Ovary (tissue), 9 donors: ENCODE data around the gene UBXN2A. TPM values are rescaled to one million over a fixed set of nuclear protein-coding genes. Genes with fewer than 3 reads are reported as not detected.

Experiments
- DNase-seq, 5 donors: peaks; one replicate each; pipeline ENCODE4 v3.0.0-alpha.2; 2019 to 2020
- H3K27ac ChIP-seq, 2 donors: fragments of 200-600 bp; one replicate each; pipeline versions ENCODE4 v1.5.1 to v1.8.0; 2019 to 2022
- H3K27me3 ChIP-seq: fragments of 200-600 bp; one replicate; pipeline ENCODE4 v1.8.0; 2022
- H3K36me3 ChIP-seq: fragments of 200-600 bp; sonication (generic); one replicate; pipeline ENCODE4 v1.5.1; 2019
- H3K4me1 ChIP-seq: one replicate; pipeline ENCODE4 v1.8.1; 2013; ENCODE audit warnings: mild to moderate bottlenecking, moderate library complexity; ENCODE audit not compliant: insufficient read depth
- H3K4me3 ChIP-seq: fragments of 200-600 bp; sonication (generic); one replicate; pipeline ENCODE4 v1.5.1; 2017
- H3K9me3 ChIP-seq, 2 donors: fragments of 200-600 bp in 1 of 2; sonication (generic) in 1 of 2; one replicate each; pipeline versions ENCODE4 v1.5.1 to v1.8.1; 2013 to 2019; ENCODE audit warnings: mild to moderate bottlenecking in 1 of 2, moderate library complexity in 1 of 2
- CTCF ChIP-seq, 3 donors: fragments of 450-650 bp in 2 of 3; fragments of 200-600 bp in 1 of 3; IDR thresholded peaks; one replicate each; pipeline versions ENCODE4 v1.5.1 to v1.8.0; 2016 to 2022; ENCODE audit warnings: antibody characterized with exemption in 3 of 3, mild to moderate bottlenecking in 1 of 3
- EP300 ChIP-seq: sonication (generic); formaldehyde crosslinking; IDR thresholded peaks from one replicate; pipeline ENCODE4 v1.6.1; 2017; ENCODE audit warnings: antibody characterized with exemption
- POLR2A ChIP-seq: fragments of 450-650 bp; IDR thresholded peaks from one replicate; pipeline ENCODE4 v1.6.1; 2017; ENCODE audit warnings: antibody characterized with exemption, mild to moderate bottlenecking, moderate library complexity
- WGBS, 3 donors: extraction: QIAGEN DNeasy Blood & Tissue Kit in 1 of 3; methylation state at CpG; one replicate each; pipeline versions ENCODE4 v1.1.5 to v1.1.7; 2013 to 2017; 5-methylcytosine and 5-hydroxymethylcytosine counted together
- intact Hi-C, 4 donors: fragments of 100-400 bp; cut with DNase I; formaldehyde crosslinking; loops; one replicate each; pipeline versions ENCODE4 v1.11.0 to v1.15.1; 2022 to 2023
- polyA plus RNA-seq, 2 donors: library from polyadenylated mRNA; stranded (reverse); fragments of 200-250 nt in 1 of 2; fragments of 350-450 nt in 1 of 2; fragmentation: Illumina TruSeq in 1 of 2; extraction: RNeasy Lipid Tissue Mini Kit (QIAGEN cat#74804) in 1 of 2; gene quantifications; one replicate each; pipeline ENCODE4 v1.2.3, GENCODE V29; 2013 to 2014
- total RNA-seq, 7 donors: library from RNA; depleted of rRNA in 2 of 7; stranded (reverse); fragments of >200 nt in 2 of 7; fragmentation: NEBNext Ultra II Directional in 3 of 7; extraction: Animal tissue kit (Norgen Biotek cat#: 25700) in 3 of 7; gene quantifications; one replicate each; pipeline versions ENCODE4 v1.1.0 to v1.2.4, GENCODE V29; 2016 to 2023
- donor health status: DM: no; HTN: no; CAD: no; lungs with moderate emphysema.
- donor health status: DM: no; HTN: no; CAD: no.
- donor health status: Bipolar disorder and iron deficiency.
- donor health status: DM: yes; HTN: yes; CAD: no.
- donor health status: DM: no; HTN: no; CAD: no.
- donor health status: DM: yes; HTN: yes; CAD: no.

The UBXN2A gene
- total and polyA plus RNA-seq, 9 donors: 6.0 to 16.3 (median 14.0) TPM

DNA sequence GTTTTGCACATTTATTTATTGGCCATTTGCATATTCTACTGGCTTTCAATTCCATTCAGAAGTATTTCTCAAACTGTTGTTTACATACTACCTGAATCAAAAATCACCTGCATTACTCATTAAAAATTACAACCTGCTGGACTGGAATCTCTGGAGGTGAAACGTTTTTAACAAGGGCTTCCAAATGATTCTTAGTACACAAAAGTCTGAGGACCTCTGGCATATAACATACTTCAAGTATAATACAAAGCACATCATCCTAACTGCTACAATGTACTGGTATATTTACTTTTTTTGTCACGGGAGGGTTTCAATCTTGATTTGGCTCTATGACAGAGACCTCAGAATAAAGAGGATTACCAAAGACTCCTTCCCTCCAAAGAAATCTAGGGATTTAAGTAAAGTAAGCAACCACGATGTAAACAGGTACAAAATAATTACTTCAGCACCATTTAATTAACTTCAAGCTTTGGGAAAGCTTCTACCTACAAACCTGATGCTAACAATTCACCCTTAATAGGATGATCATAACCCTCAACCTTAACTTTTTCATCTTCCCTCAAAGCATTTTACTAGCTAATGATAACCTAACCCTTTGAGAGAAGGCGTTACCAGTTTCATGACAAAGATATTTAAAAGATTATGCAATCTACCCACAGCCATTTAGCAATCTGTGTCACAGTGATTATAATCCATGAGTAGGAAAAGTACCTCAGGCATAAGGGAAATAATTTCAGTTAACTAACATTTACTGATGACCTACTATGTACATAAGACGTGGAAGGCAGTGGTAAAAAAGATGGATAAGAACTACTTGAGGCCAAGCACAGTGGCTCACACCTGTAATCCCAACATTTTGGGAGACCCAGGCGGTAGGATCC lies 38.1 kb upstream of the UBXN2A start:
- Histone ChIP-seq H3K36me3 (no peaks in the 10 kb centered on the region), H3K9me3 (no peaks in the 10 kb centered on the region), H3K4me3 (no peak overlapping the region), H3K27me3 (no peaks in the 10 kb centered on the region), H3K4me1 (no peaks in the 10 kb centered on the region), H3K27ac (no peak overlapping the region)
- TF ChIP-seq POLR2A (no peak), EP300 (no peak), CTCF (IDR thresholded peaks at IDR 0.05) (no peak)
- intact Hi-C loops: no loop called here
- DNase-seq: no peak
- 81 to 84% (median 82%) methylated on average over 6 of the region's 6 CpGs for WGBS, 3 donors

GRCh38 chr2:23903034-23903433 lies 37.2 kb upstream of the UBXN2A start:
- Histone ChIP-seq H3K36me3 (no peaks in the 10 kb centered on the region), H3K27me3 (no peaks in the 10 kb centered on the region), H3K27ac (no peak overlapping the region), H3K4me1 (no peaks in the 10 kb centered on the region), H3K9me3 (no peaks in the 10 kb centered on the region), H3K4me3 (no peak overlapping the region)
- DNase-seq: no peak
- TF ChIP-seq CTCF (IDR thresholded peaks at IDR 0.05) (no peak), EP300 (no peak), POLR2A (no peak)
- intact Hi-C loops: no loop called here
- 93 to 98% (median 97%) methylated on average over 2 of the region's 2 CpGs for WGBS, 3 donors

DNA sequence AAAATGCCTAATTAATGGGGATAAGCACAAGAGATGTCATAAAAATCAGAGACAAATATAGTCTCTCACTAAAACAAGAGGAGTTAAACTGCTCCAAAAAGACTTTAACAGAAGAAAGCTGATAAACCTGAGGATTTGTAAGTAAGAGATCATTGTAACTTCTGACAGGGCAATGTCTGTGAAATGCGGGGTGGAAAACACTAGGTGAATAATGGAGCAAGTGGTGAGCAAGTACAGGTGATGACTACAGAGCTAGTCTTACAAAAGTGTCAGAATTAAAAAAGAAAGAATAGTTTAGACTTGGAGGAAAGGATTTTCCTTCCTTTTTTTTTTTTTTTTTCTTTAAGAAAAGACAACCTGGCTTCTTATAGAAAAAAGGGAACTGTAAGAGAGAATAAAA lies 36.0 kb upstream of the UBXN2A start:
- no peak overlapping the region for H3K27ac ChIP-seq
- H3K27me3 ChIP-seq: no peaks in the 10 kb centered on the region
- TF ChIP-seq EP300 (no peak), CTCF (IDR thresholded peaks at IDR 0.05) (no peak), POLR2A (no peak)
- DNase-seq: no peak
- WGBS, 3 donors: 70 to 82% (median 76%) methylated on average over 1 of the region's 1 CpG
- H3K4me1 ChIP-seq: no peaks in the 10 kb centered on the region
- intact Hi-C loops: no loop called here
- no peak overlapping the region for H3K4me3 ChIP-seq
- no peaks in the 10 kb centered on the region for H3K9me3 ChIP-seq
- no peaks in the 10 kb centered on the region for H3K36me3 ChIP-seq

GRCh38 chr2:23904692-23905091 lies 35.6 kb upstream of the UBXN2A start:
- Histone ChIP-seq H3K4me3 (no peak overlapping the region), H3K27me3 (no peaks in the 10 kb centered on the region), H3K27ac (no peak overlapping the region), H3K9me3 (no peaks in the 10 kb centered on the region), H3K4me1 (no peaks in the 10 kb centered on the region), H3K36me3 (no peaks in the 10 kb centered on the region)
- 53 to 65% (median 58%) methylated on average over 2 of the region's 2 CpGs for WGBS, 3 donors
- DNase-seq: no peak
- TF ChIP-seq POLR2A (no peak), CTCF (IDR thresholded peaks at IDR 0.05) (no peak), EP300 (no peak)
- intact Hi-C loops: no loop called here
